HG03135 (cell line): ENCODE data around the gene CYTH4.
"Not testable (repeated sequence)": the region's sequence is repeated elsewhere in the genome, so short reads cannot be mapped to it uniquely, and the experiment has no call there.

Experiments
- ATAC-seq: cut with Tn5 transposase; IDR thresholded peaks from one replicate; pipeline ENCODE4 v1.9.1; 2021; ENCODE audit warnings: mild to moderate bottlenecking, moderate library complexity; ENCODE audit not compliant: unreplicated experiment

Gene CYTH4

GRCh38 chr22:37326726-37327125 lies 44.4 kb downstream of the CYTH4 start:
- no peak for ATAC-seq

GRCh38 chr22:37328017-37328416 lies 45.7 kb downstream of the CYTH4 start:
- no peak for ATAC-seq

GRCh38 chr22:37328538-37329237 lies 46.4 kb downstream of the CYTH4 start:
- ATAC-seq, result not testable (repeated sequence)

DNA sequence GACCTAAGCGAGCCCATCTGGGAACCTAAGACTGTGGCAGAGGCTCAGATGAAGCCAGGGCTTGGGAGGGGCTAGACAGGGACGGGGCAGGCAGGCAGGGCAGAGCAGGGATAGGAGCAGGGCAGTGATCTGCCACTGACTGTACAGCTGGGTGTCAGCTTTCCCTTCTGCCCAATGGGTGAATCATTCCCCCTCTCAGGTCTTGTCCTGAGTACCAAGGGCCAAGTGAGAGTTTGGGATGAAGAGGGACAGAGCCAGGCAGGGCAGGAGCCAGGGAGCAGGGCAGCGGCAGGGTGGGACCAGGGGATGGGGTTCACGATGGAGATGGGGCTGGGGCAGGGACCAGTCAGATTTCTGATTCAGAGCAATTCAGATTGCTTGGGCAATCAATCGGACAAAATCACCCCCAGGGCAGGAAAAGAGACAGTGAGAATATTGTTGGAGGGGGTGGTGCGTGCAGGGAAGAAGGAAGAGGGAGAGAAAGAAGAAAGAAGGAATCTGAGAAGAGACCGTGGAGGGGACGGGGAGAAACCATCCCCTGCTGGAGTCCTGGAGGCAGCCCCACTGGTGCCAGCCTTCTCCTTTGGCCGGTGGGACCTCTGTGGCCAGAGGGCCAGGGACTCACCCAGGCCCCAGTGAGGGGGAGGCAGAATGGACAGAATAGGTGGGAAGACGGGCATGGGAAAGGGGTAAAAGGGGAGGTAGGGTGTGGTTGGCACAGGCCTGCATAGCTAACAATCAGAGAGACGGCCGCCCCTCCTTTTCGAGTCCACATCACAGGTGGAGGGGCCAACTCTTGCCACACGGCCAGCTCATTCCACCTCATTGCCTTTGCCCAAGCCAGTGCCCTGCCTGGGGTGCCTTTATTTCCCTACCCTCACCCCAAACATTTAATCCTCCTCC lies 47.2 kb downstream of the CYTH4 start:
- no peak for ATAC-seq

DNA sequence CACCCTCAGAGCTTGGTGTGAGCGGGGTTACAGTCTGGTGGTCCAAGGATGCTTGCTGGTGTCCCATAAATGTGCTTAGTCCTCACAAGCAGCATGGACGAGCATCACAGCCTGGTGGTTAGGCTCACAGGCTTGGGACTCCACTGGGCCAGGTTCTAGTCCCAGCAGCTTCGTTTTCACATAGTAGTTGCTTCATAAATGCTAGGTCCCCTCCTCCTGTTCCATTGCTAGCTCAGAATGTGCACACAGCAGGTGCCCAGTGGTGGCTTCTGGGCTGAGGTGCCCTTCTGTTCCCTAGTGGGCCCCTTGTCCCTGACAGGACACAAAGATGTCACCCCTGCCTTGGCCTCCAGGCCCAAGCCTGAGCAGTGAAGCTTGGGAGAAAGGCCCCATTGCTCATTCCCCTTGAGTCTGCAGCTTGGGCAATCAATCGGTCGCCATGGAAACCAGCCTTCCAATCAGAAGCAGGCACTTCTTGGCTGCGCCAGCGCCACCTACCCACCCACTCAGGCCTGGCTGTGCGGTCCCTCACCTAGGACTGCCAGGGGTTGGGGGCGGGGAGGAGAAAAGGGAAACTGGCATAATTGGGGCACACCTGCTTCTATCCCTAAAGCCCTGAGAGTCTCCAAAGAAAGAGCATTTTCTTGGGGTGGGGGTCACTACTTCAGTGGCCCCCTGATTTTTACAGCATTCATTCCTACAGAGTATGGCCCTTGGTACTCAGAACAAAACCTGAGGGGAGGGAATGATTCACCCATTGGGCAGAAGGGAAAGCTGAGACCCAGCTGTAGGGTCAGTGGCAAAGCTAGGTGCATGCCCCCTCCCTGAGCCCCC lies 48.1 kb downstream of the CYTH4 start:
- no peak for ATAC-seq

DNA sequence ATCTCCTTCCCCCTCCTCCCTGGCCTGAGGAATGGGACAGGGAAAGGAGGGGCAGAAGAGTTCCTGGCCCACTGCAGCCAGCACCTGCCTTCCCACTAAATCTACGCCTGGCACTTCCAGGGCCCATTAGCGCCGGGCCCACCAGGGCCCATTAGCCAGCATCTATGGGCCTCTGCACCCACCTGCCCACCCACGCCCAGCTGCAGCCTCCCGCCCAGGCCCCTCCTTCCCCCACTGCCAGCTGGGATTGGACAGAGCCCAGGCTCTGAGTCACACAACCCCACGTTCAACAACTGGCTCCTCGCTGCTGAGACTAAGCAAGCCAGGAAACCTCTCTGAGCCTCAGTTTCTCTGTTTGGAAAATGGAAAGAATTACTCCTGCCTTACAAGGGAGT lies 48.7 kb downstream of the CYTH4 start:
- ATAC-seq, result no peak

GRCh38 chr22:37331856-37332536 lies 49.7 kb downstream of the CYTH4 start:
- no peak for ATAC-seq

GRCh38 chr22:37333724-37334460 lies 51.6 kb downstream of the CYTH4 start:
- ATAC-seq, result no peak

DNA sequence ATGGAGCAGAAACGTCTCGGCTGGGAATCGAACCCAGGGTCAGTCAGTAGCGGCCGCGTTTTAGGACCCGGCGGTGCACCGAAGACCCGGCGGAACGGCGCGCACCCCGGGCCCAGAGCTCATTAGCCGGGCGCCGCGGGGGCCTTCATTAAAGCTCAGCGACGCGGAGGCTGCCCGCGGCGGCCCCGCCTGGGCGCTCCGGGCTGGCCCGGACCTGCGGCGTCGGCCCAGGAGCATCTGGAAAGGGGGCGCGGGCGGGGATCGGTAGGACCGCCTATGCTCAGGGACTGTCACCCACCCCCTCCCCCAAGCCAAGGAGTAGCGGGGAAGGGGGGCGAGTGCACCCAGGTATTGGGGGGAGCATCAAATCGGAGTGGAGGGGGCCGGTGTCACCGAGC lies 52.2 kb downstream of the CYTH4 start:
- ATAC-seq, result no peak

DNA sequence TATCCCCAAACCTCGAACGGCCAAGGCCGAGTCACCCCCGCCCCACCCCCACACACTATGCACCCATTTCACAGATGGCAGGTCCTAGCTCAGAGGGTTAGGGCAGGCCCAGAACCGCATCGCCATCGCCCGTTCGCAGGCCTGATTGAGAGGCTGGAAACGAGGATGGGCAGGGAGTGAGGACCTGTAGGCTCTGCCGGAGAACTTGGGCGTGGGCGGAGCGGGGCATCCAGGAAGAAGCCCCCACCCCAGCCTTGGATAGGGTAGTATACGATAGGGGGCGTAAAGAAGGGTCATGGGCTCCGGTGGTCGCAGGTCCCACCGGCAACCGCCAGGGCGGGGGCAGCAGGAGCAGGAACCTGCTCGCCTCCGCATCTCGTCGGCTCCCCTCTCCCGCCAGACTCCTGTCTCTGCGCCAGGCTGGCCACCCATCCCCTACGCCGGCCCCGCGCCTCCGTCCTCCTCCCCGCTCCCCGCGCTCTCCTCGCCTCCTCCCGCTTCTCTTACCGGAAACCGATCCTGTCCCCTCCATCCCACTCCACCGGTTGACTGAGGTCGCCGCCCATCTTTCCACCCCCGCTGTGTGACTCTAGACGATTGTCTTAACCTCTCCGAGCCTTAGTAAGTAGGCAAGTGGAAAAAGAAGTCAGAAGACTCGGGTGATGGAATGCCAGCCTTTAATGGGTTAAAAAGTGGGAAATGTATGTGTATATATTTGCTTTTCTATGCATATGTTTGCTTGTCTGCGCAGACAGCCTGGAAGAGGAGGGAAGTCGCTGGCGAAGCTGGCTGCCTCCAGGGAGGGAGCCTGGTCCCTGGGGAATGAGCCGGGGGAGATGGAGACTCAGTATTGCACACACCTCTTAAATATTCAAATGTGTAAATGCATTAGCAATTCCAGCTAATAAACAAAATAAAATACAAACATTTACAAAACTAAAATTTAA lies 52.8 kb downstream of the CYTH4 start:
- no peak for ATAC-seq

- no peak for ATAC-seq
These were observed 53.5 kb downstream of the CYTH4 start for GRCh38 chr22:37335806-37336199.

- ATAC-seq, result no peak
These were observed 54.3 kb downstream of the CYTH4 start for GRCh38 chr22:37336579-37336978.

GRCh38 chr22:37337204-37337943 lies 55.1 kb downstream of the CYTH4 start:
- ATAC-seq, result no peak

DNA sequence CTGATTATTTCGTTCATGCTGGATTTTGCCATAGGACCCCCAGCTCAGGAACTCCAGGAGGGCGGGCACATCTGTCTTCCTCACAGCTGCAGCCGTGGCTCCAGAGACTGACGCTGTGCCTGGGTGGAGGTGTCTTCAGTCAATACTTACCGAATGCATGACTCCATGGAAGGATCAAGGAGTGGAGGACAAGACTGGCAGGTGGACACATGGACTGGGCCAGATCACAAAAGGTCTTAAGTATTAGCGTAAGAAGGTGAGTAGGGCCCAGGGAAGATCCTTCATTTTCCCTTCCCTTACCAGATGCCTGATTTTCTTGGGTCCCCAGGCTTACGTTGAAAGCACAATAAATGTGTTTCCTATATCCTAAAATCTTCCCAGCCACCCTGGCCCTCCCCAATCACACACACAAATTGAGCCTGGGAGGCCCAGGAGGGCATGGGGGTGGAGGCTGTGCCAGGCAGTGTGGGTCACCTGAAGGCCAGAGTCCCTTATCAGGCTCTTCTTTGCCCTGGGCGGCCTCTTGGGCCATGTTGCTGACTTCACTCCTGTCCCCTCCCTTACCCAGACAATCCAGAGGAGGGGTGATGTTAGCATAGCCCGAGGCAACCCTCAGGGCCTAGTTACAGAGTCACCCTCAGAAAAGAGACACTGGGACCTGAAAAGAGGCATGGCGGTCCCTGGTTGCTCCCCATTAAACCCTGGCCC lies 56.4 kb downstream of the CYTH4 start:
- no peak for ATAC-seq

GRCh38 chr22:37340331-37341262 lies 58.3 kb downstream of the CYTH4 start:
- ATAC-seq, result no peak

GRCh38 chr22:37342065-37342464 lies 59.8 kb downstream of the CYTH4 start:
- ATAC-seq, result no peak

- ATAC-seq, result no peak
These were observed 61.0 kb downstream of the CYTH4 start for GRCh38 chr22:37343348-37343747.
